ENCODE results near the gene RPRML.
A peak's percentile ranks its signal among the peaks of the same experiment; 100 is the strongest.

The RPRML gene

DNA sequence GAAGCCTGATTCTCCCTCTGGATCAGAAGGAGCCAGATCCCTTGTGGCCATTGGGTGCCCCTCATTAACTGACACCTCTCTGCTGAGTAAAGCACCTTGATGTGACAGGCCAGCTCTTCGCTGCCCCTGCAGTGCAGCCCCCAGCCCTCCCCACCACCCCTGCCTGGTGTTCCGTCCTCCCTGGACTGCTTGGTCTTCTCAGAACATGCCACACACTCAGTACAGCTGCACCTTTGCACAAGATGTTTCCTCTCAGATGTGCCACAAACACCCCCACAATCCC, 35.9 kb downstream of the RPRML start:
- DNase-seq, result no peak

GRCh38 chr17:46942441-46943217, 36.4 kb downstream of the RPRML start:
- DNase-seq, result peak; percentile 38

- DNase-seq, result peak; percentile 66
Observed at GRCh38 chr17:46940692-46941404, 38.2 kb downstream of the RPRML start.

DNA sequence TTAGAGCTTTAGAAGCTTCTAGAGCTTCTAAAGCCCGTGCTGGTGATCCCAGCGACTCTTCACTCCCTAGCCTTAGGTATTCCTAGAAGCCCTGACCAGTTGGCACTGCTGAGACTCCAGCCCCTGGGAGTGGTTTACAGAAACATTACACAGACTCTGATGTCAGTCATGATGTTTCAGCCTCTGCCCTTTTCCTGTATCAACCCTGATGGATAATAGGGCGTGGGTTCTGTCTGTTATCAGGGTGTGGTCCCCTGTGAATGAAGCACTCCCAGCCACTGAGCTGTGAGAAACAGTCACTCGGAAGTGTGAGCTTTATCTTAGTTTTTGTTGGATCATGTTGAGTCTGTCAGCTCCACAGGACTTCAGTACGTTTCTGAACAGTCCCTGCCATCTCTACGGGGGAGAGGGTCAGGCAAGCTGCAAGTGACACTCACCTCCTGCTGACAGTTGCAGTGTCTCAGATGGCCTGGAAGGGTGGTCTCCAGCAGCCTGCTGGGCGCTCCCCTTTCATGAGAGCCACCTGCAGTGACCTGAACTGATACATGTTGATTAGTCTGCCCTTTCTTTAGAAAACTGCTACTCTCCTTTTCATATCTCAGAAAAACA, 43.3 kb downstream of the RPRML start:
- DNase-seq, result no peak

DNA sequence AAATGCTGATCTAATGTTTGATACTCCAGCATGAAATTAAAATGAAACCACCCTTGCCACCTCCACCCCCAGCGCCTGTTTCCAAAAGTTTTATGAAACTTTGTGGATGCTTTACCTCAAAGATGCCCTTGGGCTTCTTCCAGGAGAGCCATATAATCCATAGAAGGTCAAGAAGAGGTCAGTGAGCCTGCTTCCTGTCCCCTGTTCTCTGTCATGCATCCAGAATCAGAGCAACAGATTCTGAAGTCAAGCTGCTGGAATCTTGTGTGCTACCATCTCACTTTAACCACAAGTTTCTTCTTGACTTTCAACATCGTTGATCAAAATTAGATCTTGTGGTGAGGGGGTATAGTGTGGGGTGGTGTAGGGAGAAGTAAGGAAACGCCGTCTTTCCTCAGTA, 47.5 kb downstream of the RPRML start:
- no peak for DNase-seq

- DNase-seq, result no peak
Observed at GRCh38 chr17:46930051-46930450, 49.0 kb downstream of the RPRML start.

- no peak for DNase-seq
Observed at GRCh38 chr17:46929413-46929812, 49.6 kb downstream of the RPRML start.

DNA sequence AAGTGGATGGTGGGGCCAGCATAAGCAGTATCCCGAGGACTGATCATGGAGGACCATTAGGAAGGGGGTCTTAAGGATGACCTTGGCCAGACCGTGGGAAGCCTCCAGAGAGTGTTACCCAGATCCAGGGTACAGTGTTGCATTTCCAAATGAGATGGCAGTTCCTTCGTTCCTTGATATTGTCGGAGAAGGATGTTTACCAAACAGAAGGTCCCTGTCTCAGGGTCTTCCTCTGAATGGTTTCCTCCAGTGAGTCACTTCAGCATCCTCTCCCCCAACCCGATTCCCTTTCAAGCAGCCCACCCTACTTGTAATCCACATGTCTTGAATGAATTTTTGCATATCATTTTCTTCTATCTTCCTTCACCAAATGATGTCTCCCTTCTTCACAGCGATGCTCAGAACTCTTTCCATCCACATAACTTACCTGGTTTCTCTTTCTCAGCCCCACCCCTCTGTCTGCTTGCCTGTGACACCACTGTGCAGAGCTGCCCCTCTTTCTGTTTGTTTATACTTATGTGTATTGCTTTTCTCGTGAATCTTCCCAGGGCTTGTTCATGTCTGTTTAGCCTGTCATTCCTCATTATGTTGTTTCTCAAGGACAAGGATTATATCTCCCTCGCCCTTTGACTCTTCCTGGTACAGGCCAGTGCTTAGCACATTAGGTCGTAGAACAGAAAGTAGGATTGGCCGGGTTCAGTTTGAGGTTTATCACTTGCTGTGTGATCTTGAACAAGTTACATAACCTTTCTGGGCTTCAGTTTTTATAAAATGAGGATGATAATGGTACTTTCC, 50.4 kb downstream of the RPRML start:
- no peak for DNase-seq
